ENCODE data around the gene KDM3A. TPM values are rescaled to one million over a fixed set of nuclear protein-coding genes. Genes with fewer than 3 reads are reported as not detected.
"Not testable (repeated sequence)": the region's sequence is repeated elsewhere in the genome, so short reads cannot be mapped to it uniquely, and the experiment has no call there.

KDM3A gene
- total RNA-seq, 1 donor from 2014 or later: 22.1 TPM

DNA sequence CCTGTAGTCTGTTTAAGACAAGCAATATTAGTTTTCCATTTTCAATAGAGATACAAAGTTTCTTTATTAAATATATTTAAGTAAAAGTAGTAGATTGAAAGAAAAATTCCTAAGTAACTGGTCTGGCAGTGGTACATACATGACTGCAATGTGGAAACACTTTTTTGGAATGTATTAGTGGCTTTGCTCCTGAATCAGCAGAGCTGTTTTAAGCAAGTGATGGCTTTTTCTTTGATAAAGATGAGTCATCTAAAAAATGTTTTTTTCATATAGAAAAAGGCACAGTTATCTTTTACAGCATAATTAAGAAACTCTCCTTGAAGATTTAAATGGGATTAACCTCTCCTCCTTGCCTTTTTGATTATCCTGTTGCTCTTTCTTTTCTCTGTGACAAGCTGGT is 34.9 kb downstream of the KDM3A start:
- DNase-seq (ENCODE audit: low spot score): no peak

DNA sequence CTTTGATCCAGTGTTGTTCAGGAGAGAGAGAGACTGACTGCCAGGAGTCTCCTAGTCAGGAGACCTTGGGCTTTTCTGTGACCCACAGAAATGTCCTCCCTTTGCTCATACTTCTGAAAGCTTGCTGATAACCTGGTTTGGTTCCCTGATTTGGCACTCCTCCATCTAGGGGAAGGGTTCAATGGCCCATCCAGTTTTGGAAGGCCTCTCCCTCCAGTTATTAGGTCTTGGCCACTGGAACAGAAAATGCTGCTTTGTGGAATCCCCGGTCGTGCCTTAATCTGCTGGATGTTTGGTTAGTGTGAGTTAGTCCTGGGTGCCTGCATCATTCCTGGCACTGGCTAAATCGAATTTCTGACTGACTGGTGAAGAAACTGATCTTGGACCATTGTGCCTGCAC is 35.7 kb downstream of the KDM3A start:
- no peak for DNase-seq (ENCODE audit: low spot score)

DNA sequence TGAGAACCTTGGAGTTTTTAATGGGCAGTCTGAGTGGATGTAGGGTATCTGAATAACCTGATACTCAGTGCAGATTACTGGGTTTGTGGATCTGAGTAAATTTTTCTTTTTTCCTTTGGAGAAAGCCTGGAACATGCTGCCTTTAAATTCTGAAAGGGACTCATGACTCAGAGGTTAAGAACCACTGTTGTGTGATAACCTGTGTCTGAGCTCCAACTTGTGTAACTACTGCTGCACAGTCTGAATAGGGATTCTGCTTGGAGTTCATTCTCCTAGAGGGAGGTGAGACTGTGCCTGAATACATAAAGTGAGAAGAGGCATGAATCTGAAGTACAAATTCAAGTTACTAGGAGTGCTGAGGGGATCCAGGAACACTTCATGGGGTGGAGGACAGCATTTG is 36.2 kb downstream of the KDM3A start:
- DNase-seq (ENCODE audit: low spot score): no peak

DNA sequence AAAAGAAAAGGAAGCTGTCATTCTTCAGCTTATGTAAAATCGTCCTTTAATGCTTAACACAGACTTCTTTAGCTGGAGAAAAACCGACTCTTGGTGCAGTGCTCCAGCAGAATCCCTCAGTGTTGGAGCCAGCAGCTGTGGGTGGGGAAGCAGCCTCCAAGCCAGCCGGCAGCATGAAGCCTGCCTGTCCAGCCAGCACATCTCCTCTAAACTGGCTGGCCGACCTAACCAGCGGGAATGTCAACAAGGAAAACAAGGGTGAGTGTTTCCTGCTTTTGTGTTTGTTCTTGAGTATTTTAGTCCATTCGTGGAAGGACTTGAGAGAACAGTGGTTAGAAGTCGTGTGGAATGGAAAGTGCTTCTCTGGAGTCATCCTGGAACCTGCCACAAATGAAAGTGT is 38.9 kb downstream of the KDM3A start:
- DNase-seq (ENCODE audit: low spot score): no peak

DNA sequence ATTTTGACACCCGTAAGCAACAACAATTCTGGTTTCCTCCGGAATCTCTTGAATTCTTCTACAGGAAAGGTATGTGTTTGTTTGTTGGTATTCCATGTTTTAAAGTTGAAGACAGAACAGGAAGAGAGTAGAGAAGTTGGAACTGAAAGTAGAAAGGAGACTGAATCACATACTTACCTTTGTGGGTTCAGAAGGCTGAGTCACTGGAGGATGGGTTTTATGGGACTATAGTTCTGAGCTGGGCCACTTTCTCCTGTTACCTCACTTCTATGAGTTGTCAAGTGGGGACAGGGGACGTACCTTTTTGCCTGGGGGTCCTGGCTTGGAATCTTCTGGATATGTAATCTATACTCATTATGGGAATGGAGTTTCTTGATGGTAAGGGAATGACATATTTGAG is 40.9 kb downstream of the KDM3A start:
- DNase-seq (ENCODE audit: low spot score): no peak

DNA sequence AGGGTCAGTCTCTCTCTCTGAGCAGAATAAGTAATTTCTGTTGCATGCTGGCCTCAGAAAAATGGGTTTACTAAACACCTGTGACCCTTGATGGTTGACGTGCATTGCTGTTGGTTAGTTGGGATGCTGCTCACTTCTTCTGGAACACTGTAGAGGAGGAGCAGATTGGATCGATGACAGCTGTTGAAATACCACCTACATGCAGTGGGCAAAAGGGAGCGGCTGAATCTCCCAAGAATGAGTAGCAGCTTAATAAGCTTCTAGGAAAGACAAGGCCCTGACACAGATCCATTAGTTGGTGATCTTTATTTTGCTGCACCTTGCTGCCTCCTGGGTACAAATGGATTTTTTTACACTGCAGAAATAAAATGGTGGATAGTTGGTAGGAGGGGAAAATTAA is 43.2 kb downstream of the KDM3A start:
- DNase-seq (ENCODE audit: low spot score): no peak

DNA sequence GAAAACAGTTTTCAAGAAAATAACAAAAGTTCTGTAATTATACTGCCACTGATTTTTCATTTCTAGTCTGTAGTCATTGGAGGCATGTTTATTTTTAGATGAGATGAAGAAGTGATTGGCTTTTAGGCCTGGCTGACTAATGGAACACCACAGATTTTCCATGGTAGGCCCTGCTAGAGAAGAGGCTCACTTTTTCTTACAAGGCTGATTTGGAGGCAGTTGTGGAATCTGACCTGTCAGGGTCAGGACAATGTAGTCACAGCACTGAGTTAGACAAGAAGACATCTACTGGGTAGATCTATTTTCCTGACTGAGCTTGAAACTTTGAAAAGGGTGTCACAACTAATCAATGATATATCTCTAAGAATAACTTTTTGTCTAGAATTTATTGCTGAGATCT is 43.9 kb downstream of the KDM3A start:
- no peak for DNase-seq (ENCODE audit: low spot score)

DNA sequence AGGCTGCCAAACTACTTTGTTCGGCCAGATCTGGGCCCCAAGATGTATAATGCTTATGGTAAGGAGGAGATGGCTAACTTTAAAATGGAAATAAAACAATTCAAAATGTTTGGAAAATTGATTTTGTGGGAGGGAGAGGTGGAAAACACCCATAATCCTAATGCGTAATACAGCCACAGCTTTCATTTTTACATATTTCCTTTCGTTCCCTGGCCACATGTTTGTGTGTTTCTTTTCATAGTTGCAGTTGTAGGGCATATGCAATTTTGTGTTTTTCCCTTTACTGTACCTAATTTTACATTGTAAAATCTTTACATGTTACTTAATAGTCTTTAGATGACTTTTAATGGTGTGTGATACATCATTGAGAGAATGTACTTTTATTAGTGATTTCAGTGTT is 44.6 kb downstream of the KDM3A start:
- DNase-seq (ENCODE audit: low spot score): no peak

DNA sequence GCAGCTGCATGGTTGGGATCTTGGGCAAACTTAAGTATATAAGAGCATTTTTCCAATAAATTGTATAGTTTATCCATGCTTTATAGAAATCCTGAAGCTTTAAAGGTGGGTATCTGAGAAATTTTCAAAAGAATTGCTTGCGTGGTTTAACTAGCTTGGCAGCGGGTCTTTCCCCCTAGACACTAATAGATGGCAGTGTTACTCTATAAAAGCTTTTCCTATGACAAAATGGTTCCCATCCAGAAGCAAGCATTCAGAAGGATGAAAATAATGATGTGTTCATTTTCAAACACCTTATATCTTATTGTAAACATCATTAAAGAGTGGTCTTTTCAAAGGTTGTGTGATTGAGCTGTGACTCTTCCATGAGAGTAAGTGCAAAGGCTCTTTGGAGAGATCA is 45.9 kb downstream of the KDM3A start:
- no peak for DNase-seq (ENCODE audit: low spot score)

DNA sequence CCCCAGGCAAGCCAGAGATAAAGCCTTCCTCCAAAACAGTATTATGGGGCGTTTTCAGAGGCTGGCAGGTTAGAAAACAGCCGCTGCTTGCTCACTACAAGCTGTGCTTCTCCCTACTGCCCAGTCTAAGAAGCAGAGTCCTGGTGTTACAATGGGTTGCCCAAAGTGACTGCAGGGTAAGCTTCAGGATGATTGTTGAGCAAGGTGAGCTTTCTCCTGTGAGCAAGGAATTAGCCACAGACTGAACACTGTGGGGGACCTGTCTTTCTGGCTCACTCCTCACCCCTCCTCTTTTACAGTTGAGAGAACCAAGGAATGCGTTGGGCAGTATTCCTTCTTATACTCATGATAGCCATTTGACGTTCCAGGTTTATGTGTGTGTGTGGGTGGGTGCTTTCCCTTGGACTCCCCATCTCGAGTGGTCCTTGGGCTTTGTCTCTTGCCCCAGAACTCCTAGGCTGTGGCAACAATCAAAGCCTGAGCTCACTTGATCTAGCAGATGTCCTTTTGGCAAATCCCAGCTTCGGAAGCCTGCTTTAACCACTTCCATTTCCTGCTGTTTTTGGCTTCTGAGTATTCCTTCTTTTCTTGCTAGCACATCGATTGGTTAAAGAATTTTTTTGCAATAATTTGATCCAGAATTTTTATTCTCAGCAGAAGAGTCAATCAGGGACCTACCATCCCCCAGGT is 47.5 kb downstream of the KDM3A start:
- DNase-seq (ENCODE audit: low spot score): no peak

DNA sequence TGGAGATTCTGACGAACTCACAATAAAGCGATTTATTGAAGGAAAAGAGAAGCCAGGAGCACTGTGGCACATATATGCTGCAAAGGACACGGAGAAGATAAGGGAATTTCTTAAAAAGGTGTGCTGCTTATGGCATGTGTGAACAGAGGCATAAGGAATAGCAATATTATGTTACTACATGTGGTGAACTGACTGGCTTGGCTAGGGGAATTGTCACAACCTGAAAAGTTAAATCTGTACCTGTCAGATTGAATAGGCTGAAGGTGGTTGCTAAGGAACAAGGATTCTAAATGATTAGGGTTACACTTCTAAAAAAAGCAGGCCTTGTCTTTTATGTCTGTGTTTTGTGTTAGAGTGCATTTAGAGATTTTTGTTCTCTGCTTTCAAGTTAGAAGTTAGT is 48.4 kb downstream of the KDM3A start:
- DNase-seq (ENCODE audit: low spot score): no peak

DNA sequence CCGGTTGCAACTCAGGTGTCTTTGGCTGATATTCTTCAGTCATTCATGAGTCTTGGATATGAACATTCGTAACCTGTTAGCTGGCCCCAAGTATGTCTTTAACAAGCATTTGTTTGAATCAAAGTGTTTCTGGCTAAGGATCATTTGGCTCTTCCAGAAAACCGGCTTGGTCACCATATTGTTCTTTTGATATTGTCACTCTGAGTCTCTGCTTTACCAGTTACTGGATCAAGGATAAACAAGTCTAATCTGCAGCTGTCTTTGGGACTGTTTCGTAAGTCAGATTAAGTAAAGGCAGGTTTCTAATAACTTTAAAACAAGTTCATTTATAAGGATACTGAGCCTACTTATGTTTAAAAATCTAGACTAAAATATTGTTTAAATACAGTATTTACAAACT is 49.1 kb downstream of the KDM3A start:
- no peak for DNase-seq (ENCODE audit: low spot score)

DNA sequence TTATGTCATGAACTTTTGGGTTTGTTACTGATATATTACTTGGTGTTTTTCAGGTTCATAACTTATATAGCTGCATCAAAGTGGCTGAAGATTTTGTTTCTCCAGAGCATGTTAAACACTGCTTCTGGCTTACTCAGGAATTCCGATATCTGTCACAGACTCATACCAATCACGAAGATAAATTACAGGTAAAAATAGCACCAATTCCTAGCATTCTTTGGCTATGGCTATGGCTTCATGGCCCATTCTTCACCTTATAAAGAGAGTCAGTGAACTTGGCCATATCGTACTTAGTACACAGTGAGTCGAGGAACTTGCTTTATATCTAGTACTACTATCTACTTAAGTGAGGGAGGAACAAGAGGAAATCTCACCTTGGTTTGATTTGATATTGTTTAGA is 49.9 kb downstream of the KDM3A start:
- DNase-seq (ENCODE audit: low spot score): no peak

DNA sequence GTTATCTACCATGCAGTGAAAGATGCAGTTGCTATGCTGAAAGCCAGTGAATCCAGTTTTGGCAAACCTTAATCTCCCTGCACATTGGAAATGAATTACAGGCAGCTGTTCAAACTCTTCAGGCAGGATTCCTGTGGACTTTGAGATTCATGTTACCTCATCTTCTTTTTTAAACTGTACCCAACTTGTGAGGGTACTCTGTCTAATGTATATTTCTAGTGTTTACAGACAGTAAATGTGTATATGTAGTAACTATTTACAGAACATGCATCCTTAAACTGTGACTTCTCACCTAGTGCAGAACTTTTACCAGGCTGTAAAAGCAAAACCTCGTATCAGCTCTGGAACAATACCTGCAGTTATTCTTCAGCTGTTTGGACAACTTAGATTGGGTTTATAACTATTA is 50.9 kb downstream of the KDM3A start:
- DNase-seq (ENCODE audit: low spot score): no peak

DNA sequence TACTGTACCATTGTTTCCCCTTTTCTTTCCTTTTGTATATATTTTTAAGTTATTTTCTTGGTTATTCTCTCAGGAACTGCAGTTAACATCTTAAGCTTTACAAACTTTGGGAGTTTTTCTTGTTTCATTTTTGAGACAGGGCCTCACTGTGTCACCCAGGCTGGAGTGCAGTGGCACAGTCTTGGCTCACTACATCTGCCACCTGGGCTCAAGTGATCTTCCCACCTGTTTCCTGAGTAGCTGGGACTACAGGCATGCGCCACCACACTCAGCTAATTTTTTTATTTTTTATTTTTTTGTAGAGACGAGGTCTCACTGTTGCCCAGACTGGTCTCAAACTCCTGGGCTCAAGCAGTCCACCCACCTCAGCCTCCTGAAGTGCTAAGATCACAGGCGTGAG is 55.2 kb downstream of the KDM3A start:
- not testable (repeated sequence) for DNase-seq (ENCODE audit: low spot score)

DNA sequence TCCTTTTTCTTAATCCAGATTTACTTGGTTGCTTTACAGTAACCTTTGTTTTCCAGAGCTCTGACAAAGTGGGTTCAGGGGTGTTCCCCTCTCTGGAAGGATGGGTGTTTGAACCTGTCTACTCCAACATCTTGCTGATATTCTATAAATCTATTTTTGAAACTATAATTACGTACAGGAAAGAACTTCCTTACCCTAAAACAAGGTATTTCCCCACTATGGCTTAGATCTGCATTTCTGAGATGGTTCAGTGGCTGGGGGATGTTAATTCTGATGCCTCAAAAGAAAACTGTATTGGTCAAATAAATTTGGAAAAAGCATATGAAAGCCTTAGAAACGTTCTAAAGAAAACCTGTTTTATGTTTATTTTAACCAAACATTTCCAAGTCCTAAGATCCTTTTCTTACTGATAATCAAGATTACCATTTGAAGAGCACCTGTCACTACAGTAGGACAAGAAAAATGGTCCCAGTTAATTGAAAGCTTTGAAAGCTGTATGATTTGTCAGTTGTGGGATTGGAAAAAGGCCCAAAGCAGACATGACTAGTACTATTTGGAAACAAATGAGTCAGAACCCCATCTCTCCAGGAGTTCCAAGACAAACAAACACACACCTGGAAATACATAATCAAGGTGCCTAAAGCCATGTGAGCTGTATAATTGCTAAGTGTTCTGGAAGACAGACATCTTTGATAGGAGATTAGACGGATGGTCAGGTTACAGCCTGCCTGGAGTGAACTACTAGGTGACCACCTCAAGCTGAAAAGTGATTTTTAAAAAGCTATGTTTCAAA is 57.5 kb downstream of the KDM3A start:
- DNase-seq (ENCODE audit: low spot score): no peak

DNA sequence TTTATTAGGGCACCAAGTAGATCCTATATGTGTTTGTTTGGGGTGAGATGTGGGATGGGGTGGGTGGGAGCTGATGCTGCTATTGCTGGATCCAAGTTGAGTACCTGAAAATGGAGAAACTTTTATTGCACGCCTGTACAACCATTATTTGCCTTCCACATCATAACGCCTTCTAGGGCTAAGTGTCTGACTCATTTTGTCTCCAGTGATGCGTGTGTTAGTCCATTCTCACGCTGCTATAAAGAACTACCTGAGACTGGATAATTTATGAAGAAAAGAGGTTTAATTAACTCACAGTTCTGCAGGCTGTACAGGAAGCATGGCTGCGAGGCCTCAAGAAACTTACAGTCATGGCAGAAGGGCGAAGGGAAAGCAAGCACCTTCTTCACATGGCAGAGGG is 58.2 kb downstream of the KDM3A start:
- no peak for DNase-seq (ENCODE audit: low spot score)

DNA sequence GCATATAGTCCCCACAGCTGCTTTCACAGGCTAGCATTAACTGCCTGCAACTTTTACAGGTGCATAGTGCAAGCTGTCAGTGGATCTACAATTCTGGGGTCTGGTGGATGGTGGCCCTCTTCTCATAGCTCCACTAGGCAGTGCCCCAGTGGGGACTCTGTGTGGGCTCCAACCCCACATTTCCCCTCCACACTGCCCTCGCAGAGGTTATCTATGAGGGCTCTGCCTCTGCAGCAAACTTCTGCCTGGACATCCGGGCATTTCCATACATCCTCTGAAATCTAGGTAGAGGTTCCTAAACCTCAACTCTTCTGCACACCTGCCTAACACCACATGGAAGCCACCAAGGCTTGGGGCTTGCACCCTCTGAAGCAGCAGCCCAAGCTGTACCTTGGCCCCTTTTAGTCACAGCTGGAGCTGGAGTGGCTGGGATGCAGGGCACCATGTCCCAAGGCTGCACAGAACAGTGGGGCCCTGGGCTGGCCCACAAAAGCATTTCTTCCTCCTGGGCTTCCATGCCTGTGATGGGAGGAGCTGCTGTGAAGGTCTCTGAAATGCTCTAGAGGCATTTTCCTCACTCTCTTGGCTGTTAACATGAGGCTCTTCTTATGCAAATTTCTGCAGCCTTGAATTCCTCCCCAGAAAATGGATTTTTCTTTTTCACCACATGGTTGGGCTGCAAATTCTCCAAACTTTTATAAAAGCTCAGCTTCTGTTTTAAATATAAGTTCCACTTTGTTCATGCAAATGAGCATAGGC is 59.3 kb downstream of the KDM3A start:
- no peak for DNase-seq (ENCODE audit: low spot score)

DNA sequence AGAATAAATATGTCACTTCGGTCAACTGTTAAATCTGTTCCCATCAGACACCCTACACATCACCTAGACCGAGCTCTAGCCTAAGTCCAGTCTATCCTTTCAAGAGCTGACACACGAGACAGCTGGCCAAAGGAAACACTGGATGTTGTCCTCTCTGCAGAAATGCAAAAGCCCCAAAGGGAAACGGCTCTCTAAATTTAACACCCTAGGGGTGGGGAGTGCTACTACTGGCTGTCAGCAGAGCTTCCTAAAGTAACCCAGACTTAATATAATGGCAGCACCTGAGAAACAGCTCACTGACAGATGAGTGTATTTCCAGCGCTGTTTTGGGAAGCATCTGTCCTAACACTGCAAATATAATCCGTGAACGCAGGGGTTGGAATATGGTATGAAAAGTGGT is 66.4 kb downstream of the KDM3A start:
- no peak for DNase-seq (ENCODE audit: low spot score)

DNA sequence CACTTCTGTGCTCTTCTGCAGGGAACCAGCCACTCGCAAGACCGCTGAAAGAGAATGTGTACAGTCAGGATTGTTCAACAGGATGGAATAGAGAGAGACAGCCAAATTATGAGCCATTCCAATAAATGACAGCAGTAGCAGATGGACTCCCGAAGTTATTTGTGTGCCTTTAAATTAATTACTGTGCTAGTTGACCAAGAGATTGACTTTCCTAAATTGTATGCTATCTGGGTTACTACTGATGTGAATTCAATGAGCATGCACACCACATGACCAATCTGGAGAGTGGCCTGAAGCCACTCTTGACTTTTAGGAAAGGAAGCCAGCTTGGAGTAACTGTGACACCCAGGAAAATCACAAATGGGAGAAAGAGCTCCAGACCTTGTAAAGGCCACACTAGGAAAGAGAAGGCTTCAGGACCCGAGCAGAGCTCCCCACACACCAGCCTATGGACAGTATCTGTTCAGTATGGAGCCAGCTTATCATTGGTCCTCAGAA is 69.3 kb downstream of the KDM3A start:
- DNase-seq (ENCODE audit: low spot score): no peak

DNA sequence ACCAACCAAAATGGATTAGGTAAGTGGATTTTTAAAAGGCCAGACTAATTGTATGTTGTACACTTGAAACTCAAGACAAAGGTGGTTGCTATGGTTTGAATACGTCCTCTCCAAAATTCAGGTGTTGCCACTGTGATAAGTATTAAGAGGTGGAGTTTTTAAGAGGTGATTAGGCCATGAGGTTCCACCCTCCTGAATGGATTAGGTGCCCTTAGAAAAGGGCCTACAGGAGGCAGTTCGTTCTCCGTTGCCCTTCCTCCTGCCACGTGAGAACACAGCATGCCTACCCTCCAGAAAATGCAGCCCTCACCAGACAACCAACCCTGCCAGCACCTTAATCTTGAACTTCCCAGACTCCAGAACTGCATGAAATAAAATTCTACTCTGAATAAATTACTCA is 70.9 kb downstream of the KDM3A start:
- no peak for DNase-seq (ENCODE audit: low spot score)

DNA sequence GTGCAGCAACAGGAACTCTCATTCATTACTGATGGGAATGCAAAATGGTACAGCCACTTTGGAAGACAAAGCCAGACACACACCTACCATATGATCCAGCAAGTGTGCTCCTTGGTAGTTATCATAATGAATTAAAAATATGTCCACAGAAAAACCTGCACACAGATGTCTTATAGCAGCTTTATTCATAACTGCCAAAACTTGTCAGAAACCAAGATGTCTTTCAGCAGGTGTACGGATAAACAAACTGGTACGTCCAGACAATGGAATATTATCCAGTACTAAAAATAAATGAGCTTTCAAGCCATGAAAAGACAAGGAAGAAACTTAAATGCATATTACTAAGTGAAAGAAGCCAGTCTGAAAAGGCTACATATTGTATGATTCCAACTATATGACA is 71.7 kb downstream of the KDM3A start:
- no peak for DNase-seq (ENCODE audit: low spot score)

Measured in mesenteric fat pad (tissue), 1 donor.